Measurements from ENCODE around the gene LRP6.

GRCh38 chr12:12138203-12139154 is 128.4 kb downstream of the LRP6 start:
- TF ChIP-seq GABPB1 (CRISPR knock-in tag; IDR thresholded peaks at IDR 0.05) (no peak), TP53 (CRISPR knock-in tag; IDR thresholded peaks at IDR 0.05) (no peak), CTCF (IDR thresholded peaks at IDR 0.05) (no peak), MAX (CRISPR knock-in tag; IDR thresholded peaks at IDR 0.05) (no peak), USF1 (CRISPR knock-in tag; IDR thresholded peaks at IDR 0.05) (no peak), ETV6 (CRISPR knock-in tag; IDR thresholded peaks at IDR 0.05) (no peak), ATF3 (CRISPR knock-in tag; conservative IDR thresholded peaks at IDR 0.05) (no peak), ATF1 (CRISPR knock-in tag; IDR thresholded peaks at IDR 0.05) (no peak), E2F1 (CRISPR knock-in tag; IDR thresholded peaks at IDR 0.05) (no peak), FOXP4 (CRISPR knock-in tag; IDR thresholded peaks at IDR 0.05) (no peak)

Measured in WTC11 (cell line).